DOHH2 (cell line): Measurements from ENCODE around the gene RICTOR.
"Not testable (repeated sequence)": the region's sequence is repeated elsewhere in the genome, so short reads cannot be mapped to it uniquely, and the experiment has no call there.

Experiments
- H3F3A ChIP-seq: fragments of 200-600 bp; sonication (generic), shearing (Covaris generic); 2 replicates; pipeline ENCODE4 v1.6.0; 2016; ENCODE audit warnings: antibody characterized with exemption, mild to moderate bottlenecking; ENCODE audit not compliant: control insufficient read depth, insufficient read depth
- H3K27ac ChIP-seq: fragments of 200-600 bp; sonication (generic); 2 replicates; pipeline ENCODE4 v1.5.1; 2014; ENCODE audit warnings: low read depth, mild to moderate bottlenecking, low read length, moderate library complexity
- H3K27me3 ChIP-seq: fragments of 200-600 bp; sonication (generic); 2 replicates; pipeline ENCODE4 v1.6.1; 2014; ENCODE audit warnings: mild to moderate bottlenecking, low read length, mixed read lengths; ENCODE audit not compliant: control insufficient read depth
- H3K36me3 ChIP-seq: fragments of 200-600 bp; sonication (generic); 2 replicates; pipeline ENCODE4 v1.6.1; 2014; ENCODE audit warnings: mild to moderate bottlenecking, low read length, moderate library complexity, mixed read lengths; ENCODE audit not compliant: control insufficient read depth
- H3K4me1 ChIP-seq: fragments of 200-600 bp; sonication (generic); 2 replicates; pipeline ENCODE4 v1.6.1; 2014; ENCODE audit warnings: mild to moderate bottlenecking, low read length, mixed read lengths; ENCODE audit not compliant: control insufficient read depth
- H3K4me2 ChIP-seq: fragments of 200-600 bp; sonication (generic); 2 replicates; pipeline ENCODE4 v1.6.0; 2014; ENCODE audit warnings: mild to moderate bottlenecking, low read length, moderate library complexity
- H3K4me3 ChIP-seq: fragments of 200-600 bp; sonication (generic); 2 replicates; pipeline ENCODE4 v1.5.1; 2014; ENCODE audit warnings: mild to moderate bottlenecking, low read length, mixed read lengths
- H3K79me2 ChIP-seq: fragments of 200-600 bp; sonication (generic); 2 replicates; pipeline ENCODE4 v1.6.1; 2014; ENCODE audit warnings: mild to moderate bottlenecking, low read length, mixed read lengths; ENCODE audit not compliant: control insufficient read depth
- H3K9me2 ChIP-seq: fragments of 200-600 bp; sonication (generic); replicated peaks from 2 replicates; pipeline ENCODE4 v1.6.1; 2014; ENCODE audit warnings: mild to moderate bottlenecking, low read length, mixed read lengths; ENCODE audit not compliant: control insufficient read depth
- H3K9me3 ChIP-seq: fragments of 200-600 bp; sonication (generic); 2 replicates; pipeline ENCODE4 v1.6.1; 2014; ENCODE audit warnings: antibody characterized with exemption, low read length, mixed read lengths; ENCODE audit not compliant: control insufficient read depth, insufficient read depth
- H4K20me1 ChIP-seq: fragments of 200-600 bp; sonication (generic); 2 replicates; pipeline ENCODE4 v1.6.0; 2014; ENCODE audit warnings: low read depth, mild to moderate bottlenecking, antibody characterized with exemption, low read length, moderate library complexity; ENCODE audit not compliant: control insufficient read depth, insufficient read depth
- CTCF ChIP-seq: fragments of 200-600 bp; sonication (generic); IDR thresholded peaks from one replicate; pipeline ENCODE4 v1.5.1; 2014; ENCODE audit warnings: antibody characterized with exemption, mild to moderate bottlenecking, low read depth, low read length; ENCODE audit not compliant: poor library complexity, severe bottlenecking
- EZH2phosphoT487 ChIP-seq: fragments of 200-600 bp; sonication (generic); IDR thresholded peaks from 2 replicates; pipeline ENCODE4 v1.6.1; 2017; ENCODE audit warnings: borderline replicate concordance, mild to moderate bottlenecking, antibody characterized with exemption, low read length, moderate library complexity, mixed read lengths

RICTOR gene

DNA sequence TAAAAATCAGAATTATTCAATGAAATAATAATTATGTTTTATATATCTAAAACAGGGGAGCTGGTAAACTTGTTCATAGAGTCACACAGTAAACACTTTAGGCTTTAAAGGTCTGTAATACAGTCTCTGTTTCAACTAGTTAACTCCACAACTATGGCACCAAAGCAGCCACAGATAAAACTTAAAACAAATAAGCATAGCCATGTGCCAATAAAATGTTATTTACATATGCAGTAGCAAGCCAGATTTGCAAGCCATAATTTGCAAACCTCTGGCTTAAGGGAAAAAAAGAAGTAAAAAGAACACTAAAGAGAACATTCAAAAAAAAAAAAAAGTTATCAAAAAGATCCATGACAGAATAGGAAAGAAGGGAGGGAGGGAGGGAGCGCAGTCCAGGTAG, 24.9 kb downstream of the RICTOR start:
- Histone ChIP-seq H3K27ac (no peak overlapping the region), H3K79me2 (peaks cover 78% of the 10 kb centered on the region), H3K9me2 (no peaks in the 10 kb centered on the region), H3K4me1 (no peaks in the 10 kb centered on the region), H3K4me3 (no peak overlapping the region), H3F3A (no peaks in the 10 kb centered on the region), H3K36me3 (peaks cover 3% of the 10 kb centered on the region), H3K9me3 (no peaks in the 10 kb centered on the region), H3K27me3 (no peaks in the 10 kb centered on the region), H4K20me1 (no peaks in the 10 kb centered on the region), H3K4me2 (no peak overlapping the region)
- TF ChIP-seq EZH2phosphoT487 (no peak), CTCF (no peak)

DNA sequence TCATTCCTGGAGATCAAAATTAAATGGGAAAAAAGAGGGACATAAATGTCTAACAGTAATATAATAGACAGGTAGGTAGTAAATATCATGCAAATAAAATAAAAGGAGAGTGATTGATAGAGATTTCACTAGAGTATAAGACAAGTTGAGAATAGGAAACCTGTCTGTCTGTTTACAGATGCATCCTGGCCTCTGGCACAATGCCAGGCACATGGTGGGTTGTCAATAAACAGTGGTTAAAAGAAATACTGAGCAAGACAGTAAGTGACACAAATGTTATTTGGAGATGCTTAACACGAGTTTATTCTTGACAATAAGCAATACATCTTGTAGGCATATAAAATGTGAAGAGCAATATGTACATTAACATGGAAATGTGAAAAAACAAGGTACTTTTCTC, 33.3 kb downstream of the RICTOR start:
- H3K9me3 ChIP-seq = no peaks in the 10 kb centered on the region

DNA sequence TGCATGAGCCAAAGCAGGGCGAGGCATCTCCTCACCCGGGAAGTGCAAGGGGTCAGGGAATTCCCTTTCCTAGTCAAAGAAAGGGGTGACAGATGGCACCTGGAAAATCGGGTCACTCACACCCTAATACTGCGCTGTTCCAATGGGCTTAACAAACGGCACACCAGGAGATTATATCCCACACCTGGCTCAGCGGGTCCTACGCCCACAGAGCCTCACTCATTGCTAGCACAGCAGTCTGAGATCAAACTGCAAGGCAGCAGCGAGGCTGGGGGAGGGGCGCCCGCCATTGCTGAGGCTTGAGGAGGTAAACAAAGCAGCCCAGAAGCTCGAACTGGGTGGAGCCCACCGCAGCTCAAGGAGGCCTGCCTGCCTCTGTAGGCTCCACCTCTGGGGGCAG, 39.7 kb downstream of the RICTOR start:
- H3F3A ChIP-seq, H3K9me2 ChIP-seq, H3K36me3 ChIP-seq, H3K27me3 ChIP-seq, H3K4me3 ChIP-seq, H3K4me1 ChIP-seq, H4K20me1 ChIP-seq, H3K9me3 ChIP-seq, H3K27ac ChIP-seq, H3K4me2 ChIP-seq: not testable (repeated sequence)
- H3K79me2 ChIP-seq = peaks cover 48% of the 10 kb centered on the region

More for the DNA sequence above, 33.3 kb downstream of the RICTOR start:
- no peak for TF ChIP-seq CTCF
- no peak for TF ChIP-seq EZH2phosphoT487
- H3K4me1 ChIP-seq = no peaks in the 10 kb centered on the region
- no peak overlapping the region for H3K4me3 ChIP-seq
- peaks cover 50% of the 10 kb centered on the region for H3K79me2 ChIP-seq
- H3F3A ChIP-seq = 0 out of 2 replicates have a peak, but pooled peaks cover 2% of the 10 kb centered on the region
- no peaks in the 10 kb centered on the region for H4K20me1 ChIP-seq
- H3K9me2 ChIP-seq = no peaks in the 10 kb centered on the region
- no peak overlapping the region for H3K27ac ChIP-seq
- no peaks in the 10 kb centered on the region for H3K27me3 ChIP-seq
- H3K4me2 ChIP-seq = no peak overlapping the region
- peaks cover 8% of the 10 kb centered on the region; the same call in 1 of the 2 replicates for H3K36me3 ChIP-seq

- no peak for TF ChIP-seq EZH2phosphoT487
- no peak for TF ChIP-seq CTCF
- Histone ChIP-seq H3K27me3 (no peaks in the 10 kb centered on the region), H3K36me3 (peaks cover 15% of the 10 kb centered on the region), H3K4me3 (no peak overlapping the region), H3K27ac (no peak overlapping the region), H3K9me2 (no peaks in the 10 kb centered on the region), H3K4me1 (peaks cover 20% of the 10 kb centered on the region), H4K20me1 (no peaks in the 10 kb centered on the region), H3K4me2 (no peak overlapping the region), H3K79me2 (peaks cover 65% of the 10 kb centered on the region), H3F3A (no peaks in the 10 kb centered on the region; the same call in 1 of the 2 replicates), H3K9me3 (peaks cover 4% of the 10 kb centered on the region; the same call in 1 of the 2 replicates)
These were observed 43.2 kb downstream of the RICTOR start for GRCh38 chr5:39031041-39031440.
